ENCODE data around the gene SLC27A4.

- no peak for TF ChIP-seq POLR2A (IDR thresholded peaks at IDR 0.05; ENCODE audit: low read length)
- no peak for TF ChIP-seq GATA1 (IDR thresholded peaks at IDR 0.05; ENCODE audit: low read depth, low read length)
Measured at GRCh38 chr9:128391956-128392301, 51.6 kb downstream of the SLC27A4 start.

Data from erythroblast (primary cell).